ENCODE measurements around the gene MREG. TPM values are rescaled to one million over a fixed set of nuclear protein-coding genes. Genes with fewer than 3 reads are reported as not detected.

MREG gene
- total and polyA plus RNA-seq, 2 experiments from 2014 or later = 19.4 to 25.3 TPM

DNA sequence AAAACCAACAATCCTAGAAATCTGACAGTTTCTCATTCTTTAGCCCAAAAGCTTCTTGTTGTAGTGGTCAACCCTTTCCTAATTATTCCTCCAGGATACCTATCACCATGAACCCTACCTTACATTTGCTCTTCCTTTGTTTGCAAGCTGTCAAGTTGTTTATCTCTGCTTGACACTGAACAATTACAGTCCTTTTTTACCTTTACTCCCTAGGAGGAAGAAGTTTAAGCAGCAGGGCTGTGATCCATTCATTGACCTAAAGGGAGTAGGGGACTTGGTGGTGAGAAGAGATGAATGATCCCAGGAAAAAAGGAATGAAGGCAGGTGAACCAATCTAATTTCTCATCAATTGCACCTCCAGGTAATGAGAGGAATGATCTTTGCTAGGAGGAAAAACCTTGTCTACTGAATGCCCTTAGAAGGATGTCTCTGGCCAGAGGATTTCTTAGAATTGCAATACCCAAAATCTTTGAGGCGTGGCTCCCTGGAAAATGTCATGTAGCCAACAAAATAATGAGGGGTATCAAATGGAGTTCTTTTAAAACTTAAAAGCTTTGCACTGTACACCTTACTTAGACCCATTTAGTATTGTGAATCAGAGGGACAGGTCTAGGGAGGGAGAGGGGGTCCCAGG lies 47.7 kb downstream of the MREG start:
- Histone ChIP-seq H3K9me2 (ENCODE audit: insufficient read depth) (no peaks in the 10 kb centered on the region), H3K4me3 (no peak overlapping the region), H3K27ac (ENCODE audit: low read depth) (no peak overlapping the region), H3K27me3 (ENCODE audit: insufficient read depth) (no peaks in the 10 kb centered on the region), H3K4me1 (ENCODE audit: insufficient read depth) (no peaks in the 10 kb centered on the region), H3F3A (replicated peaks; ENCODE audit: low read depth) (no peaks in the 10 kb centered on the region), H3K4me2 (no peak overlapping the region), H3K79me2 (replicated peaks; ENCODE audit: insufficient read depth) (peaks cover 43% of the 10 kb centered on the region), H3K36me3 (ENCODE audit: insufficient read depth) (peaks cover 4% of the 10 kb centered on the region; the same call in 1 of the 2 replicates), H4K20me1 (replicated peaks; ENCODE audit: insufficient read depth) (peaks cover 26% of the 10 kb centered on the region), H2AFZ (no peak overlapping the region)
- no peaks in the 10 kb centered on the region; the same call in 1 of the 3 replicates for H3K9me3 Mint-ChIP-seq
- H3K4me3 Mint-ChIP-seq = no peak overlapping the region
- ATAC-seq (no peak), DNase-seq (ENCODE audit: low spot score) (no peak)
- H3K36me3 Mint-ChIP-seq (ENCODE audit: low read depth) = peaks cover 14% of the 10 kb centered on the region
- TF ChIP-seq ZNF114 (CRISPR knock-in tag; IDR thresholded peaks at IDR 0.05) = no peak
- TF ChIP-seq NANOG (IDR thresholded peaks at IDR 0.05; ENCODE audit: borderline replicate concordance) = no peak
- no peak for TF ChIP-seq ZNF331 (CRISPR knock-in tag; IDR thresholded peaks at IDR 0.05; ENCODE audit: low read depth)
- no peak for TF ChIP-seq EZH2 (IDR thresholded peaks at IDR 0.05; ENCODE audit: low read depth, unreplicated experiment)
- TF ChIP-seq, protein P1, sequence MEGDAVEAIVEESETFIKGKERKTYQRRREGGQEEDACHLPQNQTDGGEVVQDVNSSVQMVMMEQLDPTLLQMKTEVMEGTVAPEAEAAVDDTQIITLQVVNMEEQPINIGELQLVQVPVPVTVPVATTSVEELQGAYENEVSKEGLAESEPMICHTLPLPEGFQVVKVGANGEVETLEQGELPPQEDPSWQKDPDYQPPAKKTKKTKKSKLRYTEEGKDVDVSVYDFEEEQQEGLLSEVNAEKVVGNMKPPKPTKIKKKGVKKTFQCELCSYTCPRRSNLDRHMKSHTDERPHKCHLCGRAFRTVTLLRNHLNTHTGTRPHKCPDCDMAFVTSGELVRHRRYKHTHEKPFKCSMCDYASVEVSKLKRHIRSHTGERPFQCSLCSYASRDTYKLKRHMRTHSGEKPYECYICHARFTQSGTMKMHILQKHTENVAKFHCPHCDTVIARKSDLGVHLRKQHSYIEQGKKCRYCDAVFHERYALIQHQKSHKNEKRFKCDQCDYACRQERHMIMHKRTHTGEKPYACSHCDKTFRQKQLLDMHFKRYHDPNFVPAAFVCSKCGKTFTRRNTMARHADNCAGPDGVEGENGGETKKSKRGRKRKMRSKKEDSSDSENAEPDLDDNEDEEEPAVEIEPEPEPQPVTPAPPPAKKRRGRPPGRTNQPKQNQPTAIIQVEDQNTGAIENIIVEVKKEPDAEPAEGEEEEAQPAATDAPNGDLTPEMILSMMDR (conservative IDR thresholded peaks at IDR 0.05; ENCODE audit: low read depth in 2 of 2) = no peak
- no peak for TF ChIP-seq CREB1 (CRISPR knock-in tag; IDR thresholded peaks at IDR 0.05; ENCODE audit: low read depth)
- TF ChIP-seq EZH2phosphoT487 (IDR thresholded peaks at IDR 0.05; ENCODE audit: unreplicated experiment) = no peak
- TF ChIP-seq STAT1 (IDR thresholded peaks at IDR 0.05; ENCODE audit: unreplicated experiment) = no peak
- TF ChIP-seq JUNB (IDR thresholded peaks at IDR 0.05; ENCODE audit: unreplicated experiment) = no peak
- TF ChIP-seq, protein P2, sequence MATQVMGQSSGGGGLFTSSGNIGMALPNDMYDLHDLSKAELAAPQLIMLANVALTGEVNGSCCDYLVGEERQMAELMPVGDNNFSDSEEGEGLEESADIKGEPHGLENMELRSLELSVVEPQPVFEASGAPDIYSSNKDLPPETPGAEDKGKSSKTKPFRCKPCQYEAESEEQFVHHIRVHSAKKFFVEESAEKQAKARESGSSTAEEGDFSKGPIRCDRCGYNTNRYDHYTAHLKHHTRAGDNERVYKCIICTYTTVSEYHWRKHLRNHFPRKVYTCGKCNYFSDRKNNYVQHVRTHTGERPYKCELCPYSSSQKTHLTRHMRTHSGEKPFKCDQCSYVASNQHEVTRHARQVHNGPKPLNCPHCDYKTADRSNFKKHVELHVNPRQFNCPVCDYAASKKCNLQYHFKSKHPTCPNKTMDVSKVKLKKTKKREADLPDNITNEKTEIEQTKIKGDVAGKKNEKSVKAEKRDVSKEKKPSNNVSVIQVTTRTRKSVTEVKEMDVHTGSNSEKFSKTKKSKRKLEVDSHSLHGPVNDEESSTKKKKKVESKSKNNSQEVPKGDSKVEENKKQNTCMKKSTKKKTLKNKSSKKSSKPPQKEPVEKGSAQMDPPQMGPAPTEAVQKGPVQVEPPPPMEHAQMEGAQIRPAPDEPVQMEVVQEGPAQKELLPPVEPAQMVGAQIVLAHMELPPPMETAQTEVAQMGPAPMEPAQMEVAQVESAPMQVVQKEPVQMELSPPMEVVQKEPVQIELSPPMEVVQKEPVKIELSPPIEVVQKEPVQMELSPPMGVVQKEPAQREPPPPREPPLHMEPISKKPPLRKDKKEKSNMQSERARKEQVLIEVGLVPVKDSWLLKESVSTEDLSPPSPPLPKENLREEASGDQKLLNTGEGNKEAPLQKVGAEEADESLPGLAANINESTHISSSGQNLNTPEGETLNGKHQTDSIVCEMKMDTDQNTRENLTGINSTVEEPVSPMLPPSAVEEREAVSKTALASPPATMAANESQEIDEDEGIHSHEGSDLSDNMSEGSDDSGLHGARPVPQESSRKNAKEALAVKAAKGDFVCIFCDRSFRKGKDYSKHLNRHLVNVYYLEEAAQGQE (IDR thresholded peaks at IDR 0.05; ENCODE audit: unreplicated experiment) = no peak
- TF ChIP-seq, protein P3, sequence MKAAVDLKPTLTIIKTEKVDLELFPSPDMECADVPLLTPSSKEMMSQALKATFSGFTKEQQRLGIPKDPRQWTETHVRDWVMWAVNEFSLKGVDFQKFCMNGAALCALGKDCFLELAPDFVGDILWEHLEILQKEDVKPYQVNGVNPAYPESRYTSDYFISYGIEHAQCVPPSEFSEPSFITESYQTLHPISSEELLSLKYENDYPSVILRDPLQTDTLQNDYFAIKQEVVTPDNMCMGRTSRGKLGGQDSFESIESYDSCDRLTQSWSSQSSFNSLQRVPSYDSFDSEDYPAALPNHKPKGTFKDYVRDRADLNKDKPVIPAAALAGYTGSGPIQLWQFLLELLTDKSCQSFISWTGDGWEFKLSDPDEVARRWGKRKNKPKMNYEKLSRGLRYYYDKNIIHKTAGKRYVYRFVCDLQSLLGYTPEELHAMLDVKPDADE (IDR thresholded peaks at IDR 0.05) = no peak
- TF ChIP-seq, protein P4, sequence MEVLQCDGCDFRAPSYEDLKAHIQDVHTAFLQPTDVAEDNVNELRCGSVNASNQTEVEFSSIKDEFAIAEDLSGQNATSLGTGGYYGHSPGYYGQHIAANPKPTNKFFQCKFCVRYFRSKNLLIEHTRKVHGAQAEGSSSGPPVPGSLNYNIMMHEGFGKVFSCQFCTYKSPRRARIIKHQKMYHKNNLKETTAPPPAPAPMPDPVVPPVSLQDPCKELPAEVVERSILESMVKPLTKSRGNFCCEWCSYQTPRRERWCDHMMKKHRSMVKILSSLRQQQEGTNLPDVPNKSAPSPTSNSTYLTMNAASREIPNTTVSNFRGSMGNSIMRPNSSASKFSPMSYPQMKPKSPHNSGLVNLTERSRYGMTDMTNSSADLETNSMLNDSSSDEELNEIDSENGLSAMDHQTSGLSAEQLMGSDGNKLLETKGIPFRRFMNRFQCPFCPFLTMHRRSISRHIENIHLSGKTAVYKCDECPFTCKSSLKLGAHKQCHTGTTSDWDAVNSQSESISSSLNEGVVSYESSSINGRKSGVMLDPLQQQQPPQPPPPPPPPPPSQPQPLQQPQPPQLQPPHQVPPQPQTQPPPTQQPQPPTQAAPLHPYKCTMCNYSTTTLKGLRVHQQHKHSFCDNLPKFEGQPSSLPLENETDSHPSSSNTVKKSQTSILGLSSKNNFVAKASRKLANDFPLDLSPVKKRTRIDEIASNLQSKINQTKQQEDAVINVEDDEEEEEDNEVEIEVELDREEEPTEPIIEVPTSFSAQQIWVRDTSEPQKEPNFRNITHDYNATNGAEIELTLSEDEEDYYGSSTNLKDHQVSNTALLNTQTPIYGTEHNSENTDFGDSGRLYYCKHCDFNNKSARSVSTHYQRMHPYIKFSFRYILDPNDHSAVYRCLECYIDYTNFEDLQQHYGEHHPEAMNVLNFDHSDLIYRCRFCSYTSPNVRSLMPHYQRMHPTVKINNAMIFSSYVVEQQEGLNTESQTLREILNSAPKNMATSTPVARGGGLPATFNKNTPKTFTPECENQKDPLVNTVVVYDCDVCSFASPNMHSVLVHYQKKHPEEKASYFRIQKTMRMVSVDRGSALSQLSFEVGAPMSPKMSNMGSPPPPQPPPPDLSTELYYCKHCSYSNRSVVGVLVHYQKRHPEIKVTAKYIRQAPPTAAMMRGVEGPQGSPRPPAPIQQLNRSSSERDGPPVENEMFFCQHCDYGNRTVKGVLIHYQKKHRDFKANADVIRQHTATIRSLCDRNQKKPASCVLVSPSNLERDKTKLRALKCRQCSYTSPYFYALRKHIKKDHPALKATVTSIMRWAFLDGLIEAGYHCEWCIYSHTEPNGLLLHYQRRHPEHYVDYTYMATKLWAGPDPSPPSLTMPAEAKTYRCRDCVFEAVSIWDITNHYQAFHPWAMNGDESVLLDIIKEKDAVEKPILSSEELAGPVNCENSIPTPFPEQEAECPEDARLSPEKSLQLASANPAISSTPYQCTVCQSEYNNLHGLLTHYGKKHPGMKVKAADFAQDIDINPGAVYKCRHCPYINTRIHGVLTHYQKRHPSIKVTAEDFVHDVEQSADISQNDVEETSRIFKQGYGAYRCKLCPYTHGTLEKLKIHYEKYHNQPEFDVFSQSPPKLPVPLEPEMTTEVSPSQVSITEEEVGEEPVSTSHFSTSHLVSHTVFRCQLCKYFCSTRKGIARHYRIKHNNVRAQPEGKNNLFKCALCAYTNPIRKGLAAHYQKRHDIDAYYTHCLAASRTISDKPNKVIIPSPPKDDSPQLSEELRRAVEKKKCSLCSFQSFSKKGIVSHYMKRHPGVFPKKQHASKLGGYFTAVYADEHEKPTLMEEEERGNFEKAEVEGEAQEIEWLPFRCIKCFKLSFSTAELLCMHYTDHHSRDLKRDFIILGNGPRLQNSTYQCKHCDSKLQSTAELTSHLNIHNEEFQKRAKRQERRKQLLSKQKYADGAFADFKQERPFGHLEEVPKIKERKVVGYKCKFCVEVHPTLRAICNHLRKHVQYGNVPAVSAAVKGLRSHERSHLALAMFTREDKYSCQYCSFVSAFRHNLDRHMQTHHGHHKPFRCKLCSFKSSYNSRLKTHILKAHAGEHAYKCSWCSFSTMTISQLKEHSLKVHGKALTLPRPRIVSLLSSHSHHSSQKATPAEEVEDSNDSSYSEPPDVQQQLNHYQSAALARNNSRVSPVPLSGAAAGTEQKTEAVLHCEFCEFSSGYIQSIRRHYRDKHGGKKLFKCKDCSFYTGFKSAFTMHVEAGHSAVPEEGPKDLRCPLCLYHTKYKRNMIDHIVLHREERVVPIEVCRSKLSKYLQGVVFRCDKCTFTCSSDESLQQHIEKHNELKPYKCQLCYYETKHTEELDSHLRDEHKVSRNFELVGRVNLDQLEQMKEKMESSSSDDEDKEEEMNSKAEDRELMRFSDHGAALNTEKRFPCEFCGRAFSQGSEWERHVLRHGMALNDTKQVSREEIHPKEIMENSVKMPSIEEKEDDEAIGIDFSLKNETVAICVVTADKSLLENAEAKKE (CRISPR knock-in tag; IDR thresholded peaks at IDR 0.05) = no peak
- no peak for TF ChIP-seq POLR2AphosphoS5 (IDR thresholded peaks at IDR 0.05; ENCODE audit: low read depth)
- no peak overlapping the region for H3K27ac Mint-ChIP-seq
- peaks cover 3% of the 10 kb centered on the region for H3K27me3 Mint-ChIP-seq (ENCODE audit: insufficient read depth, low read depth, poor library complexity)
- H3K4me1 Mint-ChIP-seq = peaks cover 3% of the 10 kb centered on the region; the same call in 2 of the 3 replicates

All from GM23338 (cell line).